HCT116 (cell line): ENCODE measurements around the gene PAPOLB. TPM values are rescaled to one million over a fixed set of nuclear protein-coding genes. Genes with fewer than 3 reads are reported as not detected.

Source experiments
- ATAC-seq: fragments of 200-7000 bp; cut with Tn5 transposase; 2 replicates; pipeline ENCODE4 v1.9.1; 2020; ENCODE audit warnings: mild to moderate bottlenecking, moderate library complexity
- BruUV-seq: library from RNA; stranded (reverse); fragments of 400-500 nt; replicated peaks from 2 replicates; lab custom pipeline; 2021; lab: Mats Ljungman, UMichigan
- CTCF ChIA-PET: fragments of 300-600 bp; sonication (Branson Sonifier 250); formaldehyde crosslinking; loops from one replicate; lab custom pipeline; 2021; ENCODE audit warnings: antibody characterized with exemption; lab: Charles Lee
- POLR2A ChIA-PET: fragments of 300-600, 350-600 bp; sonication (Branson Sonifier 250); formaldehyde crosslinking; loops from one replicate; lab custom pipeline; 2021; ENCODE audit warnings: antibody characterized with exemption; lab: Charles Lee
- RAD21 ChIA-PET, 2 experiments: fragments of 300-600 bp; sonication (Branson Sonifier 250); formaldehyde crosslinking; loops; one replicate each; lab custom pipeline; 2023; ENCODE audit warnings: low total read pairs in 2 of 2; ENCODE audit not compliant: uncharacterized antibody in 2 of 2, unreplicated experiment in 2 of 2, low non-redundant PET in 1 of 2; lab: Charles Lee
- DNase-seq: peaks from one replicate; pipeline ENCODE4 v3.0.0-alpha.2; 2010; ENCODE audit warnings: low read depth, low spot score
- H2AFZ ChIP-seq: fragments of 200-600 bp; shearing (Covaris generic), sonication (generic); 2 replicates; pipeline ENCODE4 v1.6.1; 2017; ENCODE audit warnings: low read depth, mixed run types, mixed read lengths, antibody characterized with exemption, low read length; ENCODE audit not compliant: poor library complexity, severe bottlenecking
- H3K27ac ChIP-seq: 2 replicates; pipeline ENCODE4 v1.5.1; 2012; ENCODE audit warnings: low read depth, low read length
- H3K27me3 ChIP-seq: fragments of 200-600 bp; sonication (generic); 2 replicates; pipeline ENCODE4 v1.6.1; 2016; ENCODE audit warnings: mixed run types, low read length, mixed read lengths; ENCODE audit not compliant: insufficient read depth
- H3K36me3 ChIP-seq, 2 experiments: fragments of 200-500 bp in 1 of 2; fragments of 200-600 bp in 1 of 2; sonication (Bioruptor generic) in 1 of 2; sonication (generic) in 1 of 2; 2 replicates each; pipeline versions ENCODE4 v1.5.1 to v1.6.1; 2014 to 2016; ENCODE audit warnings: low read length in 2 of 2, inconsistent platforms in 1 of 2, mixed read lengths in 1 of 2, mixed run types in 1 of 2; ENCODE audit not compliant: insufficient read depth in 2 of 2, control insufficient read depth in 1 of 2
- H3K4me1 ChIP-seq, 2 experiments: fragments of 200-600 bp in 1 of 2; sonication (generic) in 1 of 2; 2 replicates each; pipeline versions ENCODE4 v1.5.1 to v1.6.1; 2012 to 2017; ENCODE audit warnings: low read length in 2 of 2, inconsistent platforms in 1 of 2, mild to moderate bottlenecking in 1 of 2, mixed read lengths in 1 of 2, mixed run types in 1 of 2, moderate library complexity in 1 of 2; ENCODE audit not compliant: insufficient read depth in 2 of 2, control insufficient read depth in 1 of 2
- H3K4me2 ChIP-seq: fragments of 200-600 bp; sonication (generic); 2 replicates; pipeline ENCODE4 v1.6.1; 2017; ENCODE audit warnings: mixed run types, low read length, mixed read lengths
- H3K4me3 ChIP-seq, 2 experiments: fragments of 200-600 bp in 1 of 2; sonication (generic) in 1 of 2; replicated peaks in 1 of 2; 2 replicates each; pipeline ENCODE4 v1.5.1; 2011 to 2016; ENCODE audit warnings: low read length in 2 of 2, control low read depth in 1 of 2, low read depth in 1 of 2, mild to moderate bottlenecking in 1 of 2, mixed read lengths in 1 of 2, mixed run types in 1 of 2
- H3K79me2 ChIP-seq: fragments of 200-600 bp; sonication (generic); 2 replicates; pipeline ENCODE4 v1.6.1; 2017; ENCODE audit warnings: mild to moderate bottlenecking, mixed run types, low read length, moderate library complexity, mixed read lengths; ENCODE audit not compliant: insufficient read depth
- H3K9ac ChIP-seq: fragments of 200-600 bp; sonication (generic); 2 replicates; pipeline ENCODE4 v1.6.1; 2016; ENCODE audit warnings: low read length, mixed read lengths
- H3K9me2 ChIP-seq: fragments of 200-600 bp; sonication (generic), shearing (Covaris generic); 2 replicates; pipeline ENCODE4 v1.6.1; 2017; ENCODE audit warnings: mixed run types, mild to moderate bottlenecking, moderate library complexity; ENCODE audit not compliant: insufficient read depth
- H3K9me3 ChIP-seq, 2 experiments: fragments of 200-500 bp in 1 of 2; fragments of 200-600 bp in 1 of 2; sonication (Bioruptor generic) in 1 of 2; sonication (generic) in 1 of 2; 2 replicates each; pipeline ENCODE4 v1.6.1; 2014 to 2017; ENCODE audit warnings: low read length in 2 of 2, mixed read lengths in 2 of 2, inconsistent platforms in 1 of 2, low read depth in 1 of 2, mild to moderate bottlenecking in 1 of 2, mixed run types in 1 of 2, moderate library complexity in 1 of 2; ENCODE audit not compliant: control insufficient read depth in 1 of 2, insufficient read depth in 1 of 2
- H4K20me1 ChIP-seq: fragments of 200-600 bp; sonication (generic), shearing (Covaris generic); 2 replicates; pipeline ENCODE4 v1.6.1; 2017; ENCODE audit warnings: mixed run types, mild to moderate bottlenecking, moderate library complexity; ENCODE audit not compliant: insufficient read depth
- CBX3 ChIP-seq: IDR thresholded peaks from 2 replicates; pipeline ENCODE4 v1.6.1; 2012; ENCODE audit warnings: low read depth
- CTCF ChIP-seq, 3 experiments: fragments of 200-600 bp in 1 of 3; sonication (generic) in 1 of 3; IDR thresholded peaks in 2 of 3; conservative IDR thresholded peaks in 1 of 3; 2 replicates each; pipeline ENCODE4 v1.5.1; 2012 to 2017; ENCODE audit warnings: low read depth in 2 of 3, low read length in 2 of 3, antibody characterized with exemption in 1 of 3, borderline replicate concordance in 1 of 3, control low read depth in 1 of 3, mild to moderate bottlenecking in 1 of 3, mixed read lengths in 1 of 3, mixed run types in 1 of 3, moderate library complexity in 1 of 3; ENCODE audit not compliant: insufficient read depth in 1 of 3
- EGR1 ChIP-seq: IDR thresholded peaks from 2 replicates; pipeline ENCODE4 v1.6.1; 2012; ENCODE audit warnings: low read depth
- ELF1 ChIP-seq: IDR thresholded peaks from 2 replicates; pipeline ENCODE4 v1.6.1; 2012; ENCODE audit warnings: low read depth, borderline replicate concordance
- FOSL1 ChIP-seq: IDR thresholded peaks from 2 replicates; pipeline ENCODE4 v1.6.1; 2012; ENCODE audit warnings: low read depth
- JUND ChIP-seq: IDR thresholded peaks from 2 replicates; pipeline ENCODE4 v1.6.1; 2012
- POLR2A ChIP-seq: IDR thresholded peaks from 2 replicates; pipeline ENCODE4 v1.7.0; 2011; ENCODE audit warnings: borderline replicate concordance; ENCODE audit not compliant: insufficient read depth, insufficient read length; ENCODE audit errors: extremely low read depth
- POLR2AphosphoS5 ChIP-seq: IDR thresholded peaks from 2 replicates; pipeline ENCODE4 v1.6.1; 2011; ENCODE audit warnings: mild to moderate bottlenecking, low read depth, low read length, moderate library complexity
- RAD21 ChIP-seq: IDR thresholded peaks from 2 replicates; pipeline ENCODE4 v1.6.1; 2012; ENCODE audit warnings: low read depth, mild to moderate bottlenecking
- ZNF274 ChIP-seq: fragments of 200-500 bp; sonication (Bioruptor generic); IDR thresholded peaks from 2 replicates; pipeline ENCODE4 v1.6.1; 2014; ENCODE audit warnings: mild to moderate bottlenecking, low read depth, low read length, inconsistent platforms
- intact Hi-C: fragments of 100-400 bp; cut with micrococcal nuclease; formaldehyde crosslinking; loops from 2 replicates; pipeline ENCODE4 v1.10.0; 2022
- total RNA-seq: library from RNA; stranded (reverse); gene quantifications from one replicate; pipeline ENCODE4 v1.2.1, GENCODE V29; 2021; ENCODE audit not compliant: unreplicated experiment
- TF ChIP-seq, protein P1 (sequence below): IDR thresholded peaks from 2 replicates; pipeline ENCODE4 v1.6.1; 2012; ENCODE audit warnings: low read depth

PAPOLB gene
- total RNA-seq, 1 experiment from 2014 or later: 0.20 TPM

DNA sequence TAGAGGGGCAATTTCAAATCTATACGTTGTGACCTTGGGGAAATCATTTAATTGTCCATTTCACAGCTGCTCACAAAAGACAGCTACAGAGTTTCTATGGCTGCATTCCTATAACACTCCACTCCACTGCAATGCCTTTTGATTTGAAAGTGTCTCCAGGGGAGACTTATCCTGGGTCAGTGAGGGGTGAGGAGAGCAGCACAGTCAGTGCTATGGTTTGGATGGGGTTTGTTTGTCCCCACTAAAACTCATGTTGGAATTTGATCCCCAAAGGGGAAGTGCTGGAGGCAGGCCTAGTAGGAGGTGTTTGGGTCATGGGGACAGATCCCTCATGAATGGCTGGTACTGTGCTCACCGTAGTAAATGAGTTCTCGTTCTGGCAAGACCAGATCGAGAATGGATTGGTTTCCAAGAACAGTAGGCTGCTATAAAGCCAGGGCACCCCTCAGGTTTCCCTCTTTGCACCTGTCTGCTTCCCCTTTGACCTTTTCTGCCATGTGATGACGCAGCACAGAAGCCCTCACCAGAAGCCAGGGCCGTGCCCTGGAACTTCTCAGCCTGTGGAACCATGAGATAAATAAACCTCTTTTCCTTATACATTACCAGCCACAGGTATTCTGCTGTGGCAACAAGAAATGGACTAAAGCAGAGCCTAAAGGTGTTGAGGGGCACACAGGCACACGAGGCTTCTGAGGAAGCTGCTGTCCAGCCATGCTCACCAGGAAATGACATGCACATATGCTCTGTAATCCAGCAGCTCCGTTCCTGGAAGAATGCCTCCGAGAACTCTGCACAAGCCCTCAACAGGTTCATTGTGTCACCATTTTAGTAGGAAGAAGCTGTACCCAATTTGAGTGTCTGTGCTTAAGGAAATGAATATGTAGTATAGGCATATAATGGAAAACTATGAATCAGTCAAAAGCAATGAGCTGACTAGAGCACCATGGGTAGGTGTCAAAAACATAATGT lies 5.0 kb upstream of the PAPOLB start:
- intact Hi-C loops: no loop called here
- no TSS peak for BruUV-seq
- Histone ChIP-seq H3K27me3 (no peaks in the 10 kb centered on the region), H3K9ac (no peak overlapping the region), H3K4me2 (no peak overlapping the region), H3K27ac (no peak overlapping the region), H3K9me3 (no peaks in the 10 kb centered on the region), H2AFZ (no peak overlapping the region), H3K4me1 (no peaks in the 10 kb centered on the region), H3K79me2 (no peaks in the 10 kb centered on the region; the same call in 1 of the 2 replicates), H3K4me3 (no peak overlapping the region), H4K20me1 (no peaks in the 10 kb centered on the region), H3K9me2 (no peaks in the 10 kb centered on the region), H3K36me3 (no peaks in the 10 kb centered on the region)
- DNase-seq (no peak), ATAC-seq (no peak)
- ChIA-PET CTCF (interaction anchor here (1.1 kb wide), 1 partner anchor 17 kb away, joined by 3 read pairs; the partner anchor contains the start of gene RADIL), RAD21 (no interaction called here), POLR2A (no interaction called here)
- no peak for TF ChIP-seq EGR1
- TF ChIP-seq CTCF (IDR thresholded peaks at IDR 0.05 in 2 of 3, conservative IDR thresholded peaks at IDR 0.05 in 1 of 3; ENCODE audit: borderline replicate concordance in 1 of 3, insufficient read depth in 1 of 3, low read depth in 2 of 3, low read length in 2 of 3): no peak
- TF ChIP-seq ZNF274: no peak
- TF ChIP-seq JUND: no peak
- TF ChIP-seq POLR2AphosphoS5: no peak

- H3K9ac ChIP-seq: no peak overlapping the region
- intact Hi-C loops: no loop called here
- H3K9me2 ChIP-seq: no peaks in the 10 kb centered on the region
- no peaks in the 10 kb centered on the region for H3K27me3 ChIP-seq
- DNase-seq: no peak
- no peak for ATAC-seq
- no peak overlapping the region for H3K4me2 ChIP-seq
- CTCF ChIA-PET: interaction anchor here (1.4 kb wide), 1 partner anchor 21 kb away, joined by 3 read pairs; the partner anchor contains the start of gene RADIL
- no peak overlapping the region for H2AFZ ChIP-seq
- no peaks in the 10 kb centered on the region for H3K9me3 ChIP-seq
- H4K20me1 ChIP-seq: no peaks in the 10 kb centered on the region
- no peak overlapping the region for H3K27ac ChIP-seq
- BruUV-seq: no TSS peak
- H3K4me3 ChIP-seq: no peak overlapping the region
- POLR2A ChIA-PET: no interaction called here
- H3K36me3 ChIP-seq: no peaks in the 10 kb centered on the region
- no peaks in the 10 kb centered on the region for H3K4me1 ChIP-seq
- no peaks in the 10 kb centered on the region for H3K79me2 ChIP-seq
- RAD21 ChIA-PET: no interaction called here
- TF ChIP-seq ELF1: no peak
- TF ChIP-seq ZNF274: no peak
- TF ChIP-seq POLR2A: no peak
- TF ChIP-seq, protein P1, sequence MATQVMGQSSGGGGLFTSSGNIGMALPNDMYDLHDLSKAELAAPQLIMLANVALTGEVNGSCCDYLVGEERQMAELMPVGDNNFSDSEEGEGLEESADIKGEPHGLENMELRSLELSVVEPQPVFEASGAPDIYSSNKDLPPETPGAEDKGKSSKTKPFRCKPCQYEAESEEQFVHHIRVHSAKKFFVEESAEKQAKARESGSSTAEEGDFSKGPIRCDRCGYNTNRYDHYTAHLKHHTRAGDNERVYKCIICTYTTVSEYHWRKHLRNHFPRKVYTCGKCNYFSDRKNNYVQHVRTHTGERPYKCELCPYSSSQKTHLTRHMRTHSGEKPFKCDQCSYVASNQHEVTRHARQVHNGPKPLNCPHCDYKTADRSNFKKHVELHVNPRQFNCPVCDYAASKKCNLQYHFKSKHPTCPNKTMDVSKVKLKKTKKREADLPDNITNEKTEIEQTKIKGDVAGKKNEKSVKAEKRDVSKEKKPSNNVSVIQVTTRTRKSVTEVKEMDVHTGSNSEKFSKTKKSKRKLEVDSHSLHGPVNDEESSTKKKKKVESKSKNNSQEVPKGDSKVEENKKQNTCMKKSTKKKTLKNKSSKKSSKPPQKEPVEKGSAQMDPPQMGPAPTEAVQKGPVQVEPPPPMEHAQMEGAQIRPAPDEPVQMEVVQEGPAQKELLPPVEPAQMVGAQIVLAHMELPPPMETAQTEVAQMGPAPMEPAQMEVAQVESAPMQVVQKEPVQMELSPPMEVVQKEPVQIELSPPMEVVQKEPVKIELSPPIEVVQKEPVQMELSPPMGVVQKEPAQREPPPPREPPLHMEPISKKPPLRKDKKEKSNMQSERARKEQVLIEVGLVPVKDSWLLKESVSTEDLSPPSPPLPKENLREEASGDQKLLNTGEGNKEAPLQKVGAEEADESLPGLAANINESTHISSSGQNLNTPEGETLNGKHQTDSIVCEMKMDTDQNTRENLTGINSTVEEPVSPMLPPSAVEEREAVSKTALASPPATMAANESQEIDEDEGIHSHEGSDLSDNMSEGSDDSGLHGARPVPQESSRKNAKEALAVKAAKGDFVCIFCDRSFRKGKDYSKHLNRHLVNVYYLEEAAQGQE: no peak
- TF ChIP-seq FOSL1: no peak
- TF ChIP-seq CBX3: no peak
- no peak for TF ChIP-seq RAD21
Observed at GRCh38 chr7:4862156-4862555, 326 bp upstream of the PAPOLB start.
